MCF 10A (cell line): Measurements from ENCODE around the gene PARD3. TPM values are rescaled to one million over a fixed set of nuclear protein-coding genes. Genes with fewer than 3 reads are reported as not detected.

Source experiments
- BruUV-seq: library from RNA; stranded (reverse); fragments of 400-500 nt; replicated peaks from 2 replicates; lab custom pipeline; 2021; lab: Mats Ljungman, UMichigan
- CTCF ChIA-PET: fragments of 300-600 bp; sonication (Branson Sonifier 250); formaldehyde crosslinking; extraction: SDS; loops from one replicate; lab custom pipeline; 2021; ENCODE audit warnings: antibody characterized with exemption, inconsistent platforms; lab: Yijun Ruan, JAX
- POLR2A ChIA-PET: fragments of 300-600, 350-650 bp; sonication (Branson Sonifier 250); formaldehyde crosslinking; extraction: SDS; loops from one replicate; lab custom pipeline; 2020; ENCODE audit warnings: antibody characterized with exemption, inconsistent platforms; lab: Yijun Ruan, JAX
- DNase-seq: peaks from one replicate; pipeline ENCODE4 v3.0.0-alpha.2; 2018; ENCODE audit not compliant: unreplicated experiment
- H3K27ac Mint-ChIP-seq: one replicate; pipeline ENCODE4 v1.8.0; 2022; ENCODE audit warnings: mild to moderate bottlenecking, low read depth, mixed read lengths; ENCODE audit not compliant: unreplicated experiment
- H3K27me3 Mint-ChIP-seq: one replicate; pipeline ENCODE4 v1.8.0; 2022; ENCODE audit warnings: mixed read lengths; ENCODE audit not compliant: insufficient read depth, unreplicated experiment
- H3K36me3 Mint-ChIP-seq: one replicate; pipeline ENCODE4 v1.8.0; 2022; ENCODE audit warnings: mild to moderate bottlenecking, moderate library complexity, mixed read lengths; ENCODE audit not compliant: insufficient read depth, unreplicated experiment
- H3K4me1 Mint-ChIP-seq: one replicate; pipeline ENCODE4 v1.8.0; 2022; ENCODE audit warnings: mixed read lengths; ENCODE audit not compliant: insufficient read depth, unreplicated experiment
- H3K4me3 Mint-ChIP-seq: one replicate; pipeline ENCODE4 v1.8.0; 2022; ENCODE audit warnings: mild to moderate bottlenecking, moderate library complexity, mixed read lengths; ENCODE audit not compliant: unreplicated experiment
- H3K9me3 Mint-ChIP-seq: one replicate; pipeline ENCODE4 v1.8.0; 2022; ENCODE audit warnings: mixed read lengths; ENCODE audit not compliant: unreplicated experiment
- intact Hi-C: fragments of 100-400 bp; cut with micrococcal nuclease; formaldehyde crosslinking; loops from 2 replicates; pipeline ENCODE4 v1.14.1; 2022
- total RNA-seq: library from RNA; stranded (reverse); gene quantifications from 2 replicates; pipeline ENCODE4 v1.2.3, GENCODE V29; 2022
- TF ChIP-seq, protein P1 (sequence below): fragments of 200-600 bp; IDR thresholded peaks from one replicate; pipeline ENCODE4 v1.8.0; 2022; ENCODE audit warnings: antibody characterized with exemption, mild to moderate bottlenecking; ENCODE audit not compliant: unreplicated experiment

Gene PARD3
- total RNA-seq, 1 experiment from 2014 or later = 70.0 TPM

DNA sequence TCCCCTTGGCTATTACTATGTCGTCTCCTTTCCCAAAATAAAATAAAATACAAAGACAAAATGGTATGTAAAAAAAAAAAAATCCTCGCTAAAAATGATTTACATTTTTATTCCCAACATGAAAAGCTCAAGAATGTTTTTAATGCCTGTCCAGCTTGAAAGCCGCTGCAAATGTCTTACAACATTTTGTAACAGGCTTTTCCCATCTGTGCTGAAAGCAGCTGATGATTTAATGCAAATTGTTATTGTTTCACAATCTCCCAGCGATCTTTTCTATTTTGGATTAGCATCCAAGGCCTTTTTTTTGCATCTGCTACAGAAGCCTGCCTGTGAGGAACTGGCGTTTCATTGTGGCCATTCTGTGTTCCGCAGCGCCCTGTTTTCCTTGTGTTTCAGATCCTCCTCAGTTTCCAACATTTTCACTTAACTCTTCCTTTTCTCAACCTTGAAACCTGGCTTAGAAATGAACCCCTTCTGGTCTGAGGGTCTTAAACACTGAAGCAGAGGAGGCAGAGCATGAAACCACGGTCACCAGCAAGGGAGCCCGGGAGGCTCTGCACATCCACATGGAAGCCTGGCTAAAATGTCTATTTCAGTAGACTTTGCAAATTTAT lies 712.1 kb downstream of the PARD3 start:
- Mint-ChIP-seq H3K9me3 (no peaks in the 10 kb centered on the region), H3K27me3 (no peaks in the 10 kb centered on the region), H3K27ac (no peak overlapping the region), H3K4me3 (no peak overlapping the region), H3K36me3 (peaks cover 6% of the 10 kb centered on the region), H3K4me1 (no peaks in the 10 kb centered on the region)
- DNase-seq = peak; percentile 14
- ChIA-PET POLR2A (interaction anchor here (0.5 to 0.6 kb wide), 2 partner anchors 184 to 634 kb away, joined by 3 to 4 read pairs; no protein-coding TSS in a partner anchor), CTCF (no interaction called here)
- TF ChIP-seq, protein P1, sequence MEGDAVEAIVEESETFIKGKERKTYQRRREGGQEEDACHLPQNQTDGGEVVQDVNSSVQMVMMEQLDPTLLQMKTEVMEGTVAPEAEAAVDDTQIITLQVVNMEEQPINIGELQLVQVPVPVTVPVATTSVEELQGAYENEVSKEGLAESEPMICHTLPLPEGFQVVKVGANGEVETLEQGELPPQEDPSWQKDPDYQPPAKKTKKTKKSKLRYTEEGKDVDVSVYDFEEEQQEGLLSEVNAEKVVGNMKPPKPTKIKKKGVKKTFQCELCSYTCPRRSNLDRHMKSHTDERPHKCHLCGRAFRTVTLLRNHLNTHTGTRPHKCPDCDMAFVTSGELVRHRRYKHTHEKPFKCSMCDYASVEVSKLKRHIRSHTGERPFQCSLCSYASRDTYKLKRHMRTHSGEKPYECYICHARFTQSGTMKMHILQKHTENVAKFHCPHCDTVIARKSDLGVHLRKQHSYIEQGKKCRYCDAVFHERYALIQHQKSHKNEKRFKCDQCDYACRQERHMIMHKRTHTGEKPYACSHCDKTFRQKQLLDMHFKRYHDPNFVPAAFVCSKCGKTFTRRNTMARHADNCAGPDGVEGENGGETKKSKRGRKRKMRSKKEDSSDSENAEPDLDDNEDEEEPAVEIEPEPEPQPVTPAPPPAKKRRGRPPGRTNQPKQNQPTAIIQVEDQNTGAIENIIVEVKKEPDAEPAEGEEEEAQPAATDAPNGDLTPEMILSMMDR = no peak
- intact Hi-C loops = no loop called here
- no TSS peak for BruUV-seq

DNA sequence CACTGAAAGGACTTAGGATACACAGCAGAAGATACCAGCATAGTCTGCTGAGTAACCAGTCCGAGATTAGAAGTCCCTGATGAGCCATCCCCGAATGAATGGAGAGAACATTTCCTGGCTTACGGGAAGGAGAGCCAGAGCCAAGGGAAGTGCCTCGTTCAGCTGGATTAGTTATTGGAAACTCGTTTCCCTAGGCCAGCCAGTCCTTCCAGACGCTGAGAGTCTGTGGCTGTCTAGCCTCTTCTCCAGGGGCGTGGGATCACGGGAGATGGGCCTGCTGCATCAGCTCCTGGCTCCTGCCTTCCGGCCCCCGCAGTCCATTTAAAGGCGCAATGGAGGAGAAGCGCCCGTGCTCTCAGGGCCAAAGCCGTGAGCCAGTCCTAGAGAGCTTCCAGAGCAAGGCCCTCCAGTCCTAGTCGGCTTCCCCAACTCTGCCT lies 712.8 kb downstream of the PARD3 start:
- Mint-ChIP-seq H3K4me1 (no peaks in the 10 kb centered on the region), H3K27ac (no peak overlapping the region), H3K36me3 (peaks cover 2% of the 10 kb centered on the region), H3K27me3 (no peaks in the 10 kb centered on the region), H3K4me3 (no peak overlapping the region), H3K9me3 (no peaks in the 10 kb centered on the region)
- CTCF ChIA-PET = no interaction called here
- POLR2A ChIA-PET = no interaction called here
- no TSS peak for BruUV-seq
- intact Hi-C loops = no loop called here
- no peak for DNase-seq
- TF ChIP-seq, protein P1 = no peak

DNA sequence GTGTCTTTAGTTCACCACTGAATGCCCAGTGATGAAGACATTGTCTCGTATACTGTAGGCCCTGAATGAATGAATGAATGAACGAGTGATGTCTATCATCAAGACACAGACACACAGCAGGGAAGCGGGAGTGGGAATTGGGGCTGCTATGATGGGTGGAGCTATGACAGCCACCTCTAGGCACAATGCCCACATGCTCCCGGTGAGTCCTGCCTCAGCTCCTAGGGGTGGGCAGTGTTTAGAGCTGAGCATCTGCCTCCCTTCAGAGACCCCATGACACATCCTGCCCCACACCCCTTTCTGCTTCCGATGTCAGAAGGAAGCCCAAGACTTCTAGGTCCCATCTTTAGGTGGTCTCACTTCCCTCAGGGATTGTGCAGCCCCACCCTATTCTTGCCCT lies 714.1 kb downstream of the PARD3 start:
- POLR2A ChIA-PET = no interaction called here
- no peak for DNase-seq
- H3K27me3 Mint-ChIP-seq = no peaks in the 10 kb centered on the region
- intact Hi-C loops = no loop called here
- no peaks in the 10 kb centered on the region for H3K36me3 Mint-ChIP-seq
- no peaks in the 10 kb centered on the region for H3K9me3 Mint-ChIP-seq
- H3K4me1 Mint-ChIP-seq = no peaks in the 10 kb centered on the region
- H3K27ac Mint-ChIP-seq = no peak overlapping the region
- no peak overlapping the region for H3K4me3 Mint-ChIP-seq
- TF ChIP-seq, protein P1 = no peak
- BruUV-seq = no TSS peak
- CTCF ChIA-PET = no interaction called here

DNA sequence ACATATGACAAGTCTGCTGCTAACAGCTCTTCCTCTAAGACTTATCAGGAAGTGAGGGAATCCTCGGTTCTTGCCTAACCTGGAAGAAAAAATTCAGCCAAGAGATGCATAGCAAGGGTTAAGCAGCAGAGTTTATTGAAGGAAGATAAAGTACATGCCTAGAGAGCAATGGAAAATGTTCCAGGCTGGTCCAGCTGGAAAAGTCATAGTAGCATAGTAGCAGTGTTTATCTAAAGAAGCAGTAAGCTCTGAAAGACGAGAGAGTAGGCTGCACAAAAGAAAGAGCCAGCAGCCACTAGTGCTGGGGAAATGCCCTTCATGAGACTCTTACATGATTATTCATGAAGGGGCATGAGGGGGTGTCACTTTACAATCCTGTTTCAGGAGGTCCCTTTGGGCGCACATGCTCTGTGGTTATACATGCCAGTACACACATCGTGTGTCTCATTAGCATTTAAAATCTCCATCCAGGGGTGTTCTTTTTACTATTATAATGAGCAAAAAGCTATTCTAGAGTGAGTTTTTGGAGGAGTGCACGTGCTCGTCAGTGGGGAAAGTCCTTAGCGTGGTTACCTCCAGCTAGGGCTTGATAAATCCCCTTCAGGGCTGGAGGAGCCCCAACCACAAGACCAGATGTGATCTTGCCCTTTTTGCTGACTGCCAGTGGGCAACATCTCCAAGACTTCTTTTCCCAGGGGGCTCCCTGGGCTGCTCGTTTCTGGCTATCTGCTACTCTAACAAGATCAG lies 716.1 kb downstream of the PARD3 start:
- intact Hi-C loops = no loop called here
- Mint-ChIP-seq H3K4me1 (no peaks in the 10 kb centered on the region), H3K9me3 (peaks cover 8% of the 10 kb centered on the region), H3K27ac (no peak overlapping the region), H3K27me3 (no peaks in the 10 kb centered on the region), H3K36me3 (no peaks in the 10 kb centered on the region), H3K4me3 (no peak overlapping the region)
- ChIA-PET CTCF (interaction anchor here (0.7 kb wide), 1 partner anchor 336 kb away, joined by 4 read pairs; no protein-coding TSS in a partner anchor), POLR2A (no interaction called here)
- TF ChIP-seq, protein P1 = no peak
- DNase-seq = no peak
- no TSS peak for BruUV-seq
